Panc1 (cell line): Measurements from ENCODE around the gene CREB5.

Source experiments
- POLR2AphosphoS5 ChIP-seq: IDR thresholded peaks from 2 replicates; pipeline ENCODE4 v1.6.1; 2012; ENCODE audit warnings: mild to moderate bottlenecking, low read depth, low read length, moderate library complexity
- TCF7L2 ChIP-seq: IDR thresholded peaks from 2 replicates; pipeline ENCODE4 v1.6.1; 2011; ENCODE audit warnings: mild to moderate bottlenecking, low read depth, low read length, inconsistent platforms
- TF ChIP-seq, protein P1 (sequence below): fragments of 450-650 bp; IDR thresholded peaks from 2 replicates; pipeline ENCODE4 v1.5.1; 2017; ENCODE audit warnings: mild to moderate bottlenecking
- TF ChIP-seq, protein P2 (sequence below), 2 experiments: IDR thresholded peaks; 2 replicates each; pipeline ENCODE4 v1.6.1; 2011 to 2012; ENCODE audit warnings: low read depth in 2 of 2, control low read depth in 1 of 2, low read length in 1 of 2, mild to moderate bottlenecking in 1 of 2, moderate library complexity in 1 of 2; ENCODE audit not compliant: insufficient read depth in 1 of 2

DNA sequence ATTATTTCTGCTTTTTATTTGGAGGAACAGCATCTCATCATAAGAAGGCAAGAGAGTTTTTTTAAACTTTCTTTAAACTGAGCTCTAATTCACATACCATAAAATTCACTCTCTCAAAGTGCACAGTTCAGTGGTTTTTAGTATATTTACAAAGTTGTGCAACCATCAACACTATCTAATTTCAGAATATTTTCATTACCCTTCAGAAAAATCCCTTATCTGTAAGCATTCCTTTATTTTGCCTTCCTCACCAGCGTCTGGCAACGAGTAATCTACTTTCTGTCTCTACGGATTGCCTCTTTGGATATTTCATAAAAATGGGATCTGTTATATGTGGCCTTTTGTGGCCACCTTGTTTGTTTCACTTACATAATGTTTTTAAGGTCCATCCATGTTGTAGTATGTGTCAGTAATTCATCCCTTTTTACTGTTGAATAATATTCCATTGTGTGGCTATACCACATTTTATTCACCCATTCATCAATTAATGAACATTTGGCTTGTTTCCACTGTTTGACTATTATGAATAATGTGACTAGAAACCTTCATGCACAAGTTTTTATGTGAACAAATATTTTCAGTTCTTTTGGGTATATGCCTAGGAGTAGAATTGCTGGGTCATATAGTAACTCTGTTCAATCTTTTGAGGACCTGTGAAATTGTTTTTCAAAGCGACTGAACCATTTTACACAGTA is 364.3 kb downstream of the CREB5 start:
- TF ChIP-seq, protein P1, sequence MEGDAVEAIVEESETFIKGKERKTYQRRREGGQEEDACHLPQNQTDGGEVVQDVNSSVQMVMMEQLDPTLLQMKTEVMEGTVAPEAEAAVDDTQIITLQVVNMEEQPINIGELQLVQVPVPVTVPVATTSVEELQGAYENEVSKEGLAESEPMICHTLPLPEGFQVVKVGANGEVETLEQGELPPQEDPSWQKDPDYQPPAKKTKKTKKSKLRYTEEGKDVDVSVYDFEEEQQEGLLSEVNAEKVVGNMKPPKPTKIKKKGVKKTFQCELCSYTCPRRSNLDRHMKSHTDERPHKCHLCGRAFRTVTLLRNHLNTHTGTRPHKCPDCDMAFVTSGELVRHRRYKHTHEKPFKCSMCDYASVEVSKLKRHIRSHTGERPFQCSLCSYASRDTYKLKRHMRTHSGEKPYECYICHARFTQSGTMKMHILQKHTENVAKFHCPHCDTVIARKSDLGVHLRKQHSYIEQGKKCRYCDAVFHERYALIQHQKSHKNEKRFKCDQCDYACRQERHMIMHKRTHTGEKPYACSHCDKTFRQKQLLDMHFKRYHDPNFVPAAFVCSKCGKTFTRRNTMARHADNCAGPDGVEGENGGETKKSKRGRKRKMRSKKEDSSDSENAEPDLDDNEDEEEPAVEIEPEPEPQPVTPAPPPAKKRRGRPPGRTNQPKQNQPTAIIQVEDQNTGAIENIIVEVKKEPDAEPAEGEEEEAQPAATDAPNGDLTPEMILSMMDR, result no peak
- TF ChIP-seq TCF7L2 (no peak), POLR2AphosphoS5 (no peak)
- TF ChIP-seq, protein P2, sequence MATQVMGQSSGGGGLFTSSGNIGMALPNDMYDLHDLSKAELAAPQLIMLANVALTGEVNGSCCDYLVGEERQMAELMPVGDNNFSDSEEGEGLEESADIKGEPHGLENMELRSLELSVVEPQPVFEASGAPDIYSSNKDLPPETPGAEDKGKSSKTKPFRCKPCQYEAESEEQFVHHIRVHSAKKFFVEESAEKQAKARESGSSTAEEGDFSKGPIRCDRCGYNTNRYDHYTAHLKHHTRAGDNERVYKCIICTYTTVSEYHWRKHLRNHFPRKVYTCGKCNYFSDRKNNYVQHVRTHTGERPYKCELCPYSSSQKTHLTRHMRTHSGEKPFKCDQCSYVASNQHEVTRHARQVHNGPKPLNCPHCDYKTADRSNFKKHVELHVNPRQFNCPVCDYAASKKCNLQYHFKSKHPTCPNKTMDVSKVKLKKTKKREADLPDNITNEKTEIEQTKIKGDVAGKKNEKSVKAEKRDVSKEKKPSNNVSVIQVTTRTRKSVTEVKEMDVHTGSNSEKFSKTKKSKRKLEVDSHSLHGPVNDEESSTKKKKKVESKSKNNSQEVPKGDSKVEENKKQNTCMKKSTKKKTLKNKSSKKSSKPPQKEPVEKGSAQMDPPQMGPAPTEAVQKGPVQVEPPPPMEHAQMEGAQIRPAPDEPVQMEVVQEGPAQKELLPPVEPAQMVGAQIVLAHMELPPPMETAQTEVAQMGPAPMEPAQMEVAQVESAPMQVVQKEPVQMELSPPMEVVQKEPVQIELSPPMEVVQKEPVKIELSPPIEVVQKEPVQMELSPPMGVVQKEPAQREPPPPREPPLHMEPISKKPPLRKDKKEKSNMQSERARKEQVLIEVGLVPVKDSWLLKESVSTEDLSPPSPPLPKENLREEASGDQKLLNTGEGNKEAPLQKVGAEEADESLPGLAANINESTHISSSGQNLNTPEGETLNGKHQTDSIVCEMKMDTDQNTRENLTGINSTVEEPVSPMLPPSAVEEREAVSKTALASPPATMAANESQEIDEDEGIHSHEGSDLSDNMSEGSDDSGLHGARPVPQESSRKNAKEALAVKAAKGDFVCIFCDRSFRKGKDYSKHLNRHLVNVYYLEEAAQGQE (IDR thresholded peaks at IDR 0.05; ENCODE audit: insufficient read depth in 1 of 2, low read depth in 2 of 2, low read length in 1 of 2), result no peak
